HG03196 (cell line): ENCODE results near the gene MYT1.

Experiments
- ATAC-seq: cut with Tn5 transposase; IDR thresholded peaks from one replicate; pipeline ENCODE4 v1.9.1; 2021; ENCODE audit not compliant: unreplicated experiment

MYT1 gene

DNA sequence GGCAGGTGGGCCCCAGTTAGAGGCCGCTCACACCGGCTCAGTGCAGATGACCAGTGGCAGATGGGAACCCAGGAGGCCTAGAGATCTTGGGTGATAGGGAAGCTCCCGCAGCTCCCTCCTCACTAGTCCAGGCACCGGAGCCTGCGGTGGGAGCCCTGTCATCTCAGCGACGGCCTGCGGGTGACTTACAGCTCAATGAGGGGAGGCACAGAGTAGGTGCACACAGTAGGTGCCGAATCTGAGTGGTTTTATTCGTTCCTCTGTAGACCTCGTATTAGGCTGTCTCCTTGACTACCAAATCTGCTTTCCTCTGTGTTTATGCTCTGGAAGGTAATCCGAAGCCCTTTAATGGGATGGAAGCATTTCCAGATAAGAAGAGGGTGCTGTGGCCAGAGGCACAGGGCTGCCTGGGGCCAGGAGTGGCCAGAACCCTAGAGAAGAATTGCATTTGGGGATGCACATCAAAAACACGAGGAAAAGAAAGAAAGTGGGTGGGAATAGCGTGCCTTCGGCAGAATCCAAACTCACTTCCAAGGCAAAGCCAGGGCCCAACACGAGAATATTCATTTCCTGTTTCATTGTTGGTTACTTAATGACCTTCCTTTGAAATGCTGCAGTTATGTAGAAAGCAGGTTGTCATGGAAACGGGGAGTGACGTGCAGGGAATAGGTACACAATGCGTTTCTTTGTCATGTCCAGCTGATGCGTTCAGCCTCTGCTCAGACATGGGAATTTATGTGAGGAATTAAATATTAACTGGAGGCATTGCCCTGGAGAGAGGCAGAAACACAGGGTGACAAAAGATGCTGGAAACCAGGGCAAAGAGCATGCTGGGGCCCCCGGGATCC is 24.7 kb downstream of the MYT1 start:
- ATAC-seq: no peak

DNA sequence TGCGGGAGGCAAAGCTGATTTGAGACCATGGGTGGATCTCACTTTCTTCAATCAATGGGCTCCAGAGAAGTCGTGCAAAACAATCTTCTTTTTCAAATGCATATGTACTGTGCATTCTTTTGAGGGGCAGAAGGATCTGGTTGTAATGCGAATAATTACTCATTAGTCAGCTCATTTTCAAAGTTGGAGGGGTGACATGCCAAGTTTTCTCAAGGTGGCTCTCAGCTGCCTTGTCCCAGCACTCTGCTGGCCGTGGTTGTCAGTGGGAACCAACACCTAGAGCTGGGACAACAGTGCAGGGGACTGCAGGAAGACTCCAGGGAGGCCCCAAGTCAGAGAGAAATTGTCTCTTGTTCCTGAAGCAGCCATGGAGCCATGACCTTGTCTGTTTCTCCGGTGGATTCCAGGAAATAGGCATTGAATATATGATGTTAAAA is 25.3 kb downstream of the MYT1 start:
- no peak for ATAC-seq

DNA sequence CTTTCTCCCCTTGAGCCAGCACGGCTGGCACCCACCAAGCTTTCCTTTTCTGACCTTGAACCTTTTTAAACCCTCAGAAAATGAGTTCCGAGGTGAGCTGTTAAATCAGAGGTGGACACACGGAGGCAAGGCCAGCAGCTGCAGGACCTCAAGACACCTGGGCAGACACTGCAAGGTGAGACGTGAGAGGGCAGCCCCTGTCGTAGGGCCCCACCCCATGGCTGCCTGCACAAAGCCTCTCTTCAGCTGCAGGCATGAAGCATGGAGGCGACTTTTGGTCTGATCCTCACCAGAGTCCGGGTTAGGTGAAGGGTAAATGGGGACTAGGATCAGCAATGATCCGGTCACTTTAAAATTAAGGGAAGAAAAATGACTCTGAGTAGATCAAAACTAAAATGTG is 25.7 kb downstream of the MYT1 start:
- no peak for ATAC-seq

DNA sequence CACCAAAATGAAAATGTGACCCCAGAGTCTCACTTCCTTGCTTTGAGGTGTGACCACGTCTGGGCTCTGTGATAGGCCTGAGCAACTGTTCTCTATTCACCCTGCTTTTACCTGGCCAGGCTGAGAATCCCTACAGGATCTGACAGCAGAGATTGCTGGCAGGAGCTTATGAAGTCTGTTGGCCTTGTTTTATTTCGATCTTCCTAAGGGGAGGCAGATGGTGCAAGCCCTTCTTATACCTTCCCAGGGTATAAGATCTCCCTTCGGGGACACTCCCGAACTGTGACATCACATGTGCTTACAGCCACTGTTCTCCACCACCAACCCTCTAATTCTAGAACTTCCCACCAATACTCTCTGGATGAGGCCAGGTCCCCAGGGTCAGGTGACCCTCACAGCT is 26.8 kb downstream of the MYT1 start:
- no peak for ATAC-seq

DNA sequence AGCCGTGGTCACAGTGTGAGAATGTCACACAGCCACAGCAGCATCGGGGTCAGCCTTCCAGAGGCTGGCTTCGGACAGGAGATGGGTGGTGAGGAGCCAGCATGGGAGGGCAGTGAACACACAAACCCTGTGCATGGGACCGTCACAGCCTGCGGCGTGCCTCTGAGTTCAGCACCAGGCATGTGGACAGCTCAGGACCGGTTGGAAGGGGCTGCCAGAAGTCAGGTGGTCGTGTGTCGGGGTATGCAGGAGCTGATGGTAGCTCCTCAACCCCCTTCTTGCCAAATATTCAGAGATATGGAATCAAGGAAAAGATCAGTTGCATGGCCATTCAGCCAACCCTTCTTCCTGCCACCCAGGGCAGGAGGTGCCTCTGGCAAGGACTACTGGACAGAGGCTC is 28.2 kb downstream of the MYT1 start:
- ATAC-seq: no peak

DNA sequence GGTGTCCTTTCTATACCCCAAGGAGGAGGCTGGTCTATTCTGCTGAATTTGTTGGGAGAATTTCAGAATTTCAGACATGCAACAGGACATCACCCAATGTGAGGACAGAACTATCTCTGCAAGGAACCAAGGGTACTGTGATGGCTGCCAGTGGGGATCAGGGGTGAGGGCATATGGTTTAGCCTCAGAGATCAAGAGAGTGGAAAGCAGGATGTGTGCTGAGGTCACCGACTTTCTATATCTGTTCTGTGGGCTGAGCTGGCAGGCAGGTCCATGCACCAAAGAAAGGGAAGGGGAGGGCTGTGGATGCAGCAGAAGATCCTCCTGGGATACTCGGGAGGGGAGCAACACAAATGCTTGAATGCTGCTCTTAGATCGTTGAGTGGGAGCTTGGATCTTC is 28.8 kb downstream of the MYT1 start:
- ATAC-seq: no peak

DNA sequence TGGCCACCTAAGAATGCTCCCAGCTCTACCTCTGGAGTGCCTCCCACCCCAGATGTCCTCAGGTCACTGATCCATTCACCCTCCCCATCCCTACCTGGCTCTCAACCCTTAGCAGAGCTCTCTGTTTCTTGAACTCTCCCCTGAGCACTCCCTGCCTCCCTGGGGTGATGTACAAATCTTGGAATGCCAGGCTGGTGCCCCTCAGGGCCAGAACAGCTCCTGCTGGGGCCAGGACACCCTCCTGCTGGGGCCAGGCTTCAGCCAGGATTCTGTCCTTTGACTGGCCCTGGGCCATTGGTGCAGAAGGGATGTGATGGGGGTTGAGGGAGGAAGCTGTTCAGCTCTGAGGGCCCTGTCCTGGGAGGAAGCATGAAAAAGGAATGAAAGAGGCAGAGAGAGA is 30.0 kb downstream of the MYT1 start:
- ATAC-seq: no peak

DNA sequence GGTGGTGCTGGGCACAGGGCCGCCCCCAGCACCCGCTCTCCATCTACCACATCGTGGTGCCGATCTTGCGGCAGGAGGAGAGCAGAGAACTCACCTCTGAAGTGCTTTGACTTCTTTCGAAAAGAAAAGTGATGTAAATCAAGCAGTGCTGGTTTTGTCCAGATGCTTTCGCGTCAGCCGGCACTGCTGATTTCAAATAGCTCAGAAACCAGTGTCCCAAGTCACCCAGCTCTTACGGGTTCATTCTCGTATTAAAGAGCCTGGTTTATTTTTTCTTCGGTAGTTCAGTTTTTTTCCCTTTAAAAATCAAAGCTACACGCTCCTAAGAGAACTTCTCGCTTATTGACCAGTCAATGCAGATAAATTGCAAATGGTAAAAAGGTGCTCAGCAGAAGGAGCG is 32.1 kb downstream of the MYT1 start:
- no peak for ATAC-seq

DNA sequence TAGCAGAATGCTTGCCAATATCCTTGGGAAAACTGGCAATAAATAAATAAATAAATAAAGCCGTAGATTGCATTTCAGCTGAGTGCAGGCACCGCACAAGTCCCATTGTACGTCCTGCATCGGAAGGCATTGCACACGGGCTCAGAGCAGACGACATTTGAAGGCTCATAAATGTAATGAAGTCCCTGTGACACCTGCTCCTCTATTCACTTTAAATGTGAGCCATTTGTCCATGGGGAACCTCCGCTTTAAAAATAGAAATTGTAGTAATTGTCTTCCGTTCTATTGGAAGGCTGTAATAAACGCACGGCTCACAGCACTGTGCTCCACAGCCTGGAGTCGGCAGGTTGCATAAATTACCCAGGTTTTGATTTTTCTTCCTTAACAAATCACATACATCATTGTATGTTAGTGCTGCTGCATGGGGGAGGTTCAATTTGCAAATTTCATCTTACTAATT is 32.6 kb downstream of the MYT1 start:
- ATAC-seq: no peak

DNA sequence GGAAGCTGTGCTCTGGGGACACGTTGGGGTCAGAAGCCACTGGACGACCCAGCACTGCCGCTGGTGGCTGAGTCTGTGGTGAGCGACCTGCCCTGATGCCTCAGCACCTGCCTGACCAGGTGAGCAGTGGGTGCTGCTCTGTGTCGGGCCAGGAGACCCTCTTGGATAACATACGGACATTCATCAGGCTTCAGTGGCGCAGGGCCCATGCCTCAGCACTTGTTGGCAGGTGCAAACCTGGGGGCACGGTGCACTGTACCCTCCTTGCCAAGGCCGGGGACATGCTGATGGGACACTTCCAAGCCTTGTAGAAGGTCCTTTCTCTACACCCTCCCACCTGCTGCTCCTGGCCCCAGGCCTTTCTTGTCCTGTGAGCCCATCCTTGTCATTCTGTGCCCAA is 34.1 kb downstream of the MYT1 start:
- ATAC-seq: no peak

DNA sequence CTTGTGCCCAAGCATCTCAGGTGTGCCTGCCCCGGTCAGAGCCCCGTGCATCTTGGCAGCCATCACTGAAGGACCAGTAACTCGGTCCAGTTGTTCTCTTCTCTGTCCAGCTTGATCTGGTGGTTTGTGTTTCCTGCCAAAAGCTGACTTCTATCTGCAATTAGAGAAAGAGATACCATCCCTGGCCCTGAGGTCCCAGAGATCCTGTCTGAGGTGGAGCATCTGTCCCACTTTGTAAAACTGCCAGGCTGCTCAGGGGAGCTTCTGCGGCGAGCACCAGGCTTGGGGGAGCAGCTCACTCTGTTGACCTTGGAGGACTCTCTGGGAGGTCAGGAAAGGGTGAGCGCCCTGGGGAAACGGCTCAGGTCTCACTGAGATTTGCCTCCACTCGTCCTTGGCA is 35.1 kb downstream of the MYT1 start:
- ATAC-seq: no peak

DNA sequence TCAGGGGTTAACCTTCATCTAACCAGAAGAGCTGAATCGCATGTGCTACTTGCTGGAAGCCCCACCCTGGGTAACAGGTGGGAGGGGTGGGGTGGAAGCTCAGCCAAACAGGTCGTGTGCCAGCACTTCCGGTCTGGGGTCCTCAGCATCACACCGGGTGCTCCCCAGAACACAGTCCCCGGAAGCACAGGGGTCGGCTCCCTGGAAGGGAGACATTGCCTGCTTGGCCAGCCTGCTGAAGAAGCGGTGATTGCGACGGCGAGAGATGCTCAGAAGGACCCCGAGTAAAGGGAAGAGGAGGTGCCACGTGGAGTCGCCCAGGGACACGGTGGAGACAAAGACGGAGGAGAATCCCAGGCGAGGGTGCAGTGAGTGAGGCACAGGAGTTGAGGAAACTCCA is 36.5 kb downstream of the MYT1 start:
- ATAC-seq: no peak

DNA sequence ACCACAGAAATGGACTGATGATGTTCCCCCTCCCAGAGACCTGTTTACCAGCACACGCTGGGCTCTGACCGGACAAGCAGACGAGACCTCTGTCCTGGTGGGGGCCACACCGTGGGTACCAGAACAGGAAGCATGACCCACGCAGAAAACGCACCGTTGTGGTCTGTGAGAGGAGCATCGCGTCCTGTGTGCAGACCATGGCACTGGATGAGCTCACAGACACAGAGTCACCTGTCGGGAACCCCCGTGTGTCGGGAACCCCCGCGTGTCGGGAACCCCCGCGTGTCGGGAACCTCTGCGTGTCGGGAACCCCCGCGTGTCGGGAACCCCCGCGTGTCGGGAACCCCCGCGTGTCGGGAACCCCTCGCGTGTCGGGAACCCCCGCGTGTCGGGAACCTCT is 37.4 kb downstream of the MYT1 start:
- no peak for ATAC-seq

DNA sequence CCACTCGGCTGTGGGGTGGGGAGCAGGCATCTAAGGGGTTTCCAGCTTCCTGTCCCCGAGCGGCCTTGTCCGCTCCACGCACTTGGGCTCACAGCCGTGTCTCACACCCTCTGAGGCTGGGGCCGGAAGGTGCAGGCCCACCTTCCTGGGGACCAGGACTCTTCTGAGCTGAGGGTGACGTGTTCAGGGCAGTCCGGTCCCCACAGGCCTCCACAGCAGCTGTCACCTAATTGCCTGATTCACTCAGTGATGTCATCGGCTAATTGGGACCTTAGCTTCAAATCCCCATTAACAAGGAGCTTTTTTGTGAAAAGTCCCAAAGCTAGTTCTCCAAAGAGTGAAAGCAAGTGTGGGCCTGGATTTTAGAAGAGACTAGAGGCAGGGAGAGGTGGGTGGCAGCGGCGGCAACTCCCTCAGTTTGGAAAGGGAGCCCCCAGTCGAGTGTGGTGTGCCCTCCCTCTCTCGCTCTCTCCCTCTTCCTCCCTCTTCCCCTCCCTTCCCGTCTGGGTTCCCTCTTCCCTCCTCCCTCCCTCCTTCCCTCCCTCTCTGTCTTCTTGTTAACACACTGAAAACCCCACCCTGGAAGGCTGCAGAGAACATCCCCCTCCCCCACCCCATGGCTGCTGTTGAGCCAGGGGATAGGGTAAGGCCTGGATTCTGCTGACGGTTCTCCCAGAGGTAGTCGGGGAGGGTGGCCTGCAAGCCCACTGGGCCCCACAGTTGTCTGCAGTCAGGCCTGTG is 39.0 kb downstream of the MYT1 start:
- ATAC-seq: no peak

DNA sequence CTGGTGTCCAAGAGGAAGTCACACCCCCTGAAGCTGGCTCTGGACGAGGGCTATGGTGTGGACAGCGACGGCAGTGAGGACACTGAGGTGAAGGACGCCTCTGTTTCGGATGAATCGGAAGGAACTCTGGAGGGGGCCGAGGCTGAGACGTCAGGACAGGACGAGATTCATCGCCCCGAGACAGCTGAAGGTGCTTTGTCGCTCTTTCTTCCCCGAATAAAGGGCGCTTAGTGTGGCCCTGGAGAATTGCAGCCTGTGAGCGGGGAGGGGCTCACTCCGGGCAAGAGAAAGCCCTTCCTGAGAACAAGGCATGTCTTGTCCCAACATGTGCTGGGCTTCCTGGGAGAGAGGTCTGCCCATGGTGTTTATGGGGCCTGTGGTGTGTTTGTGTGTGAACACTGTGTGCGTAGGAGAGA is 41.4 kb downstream of the MYT1 start:
- no peak for ATAC-seq

DNA sequence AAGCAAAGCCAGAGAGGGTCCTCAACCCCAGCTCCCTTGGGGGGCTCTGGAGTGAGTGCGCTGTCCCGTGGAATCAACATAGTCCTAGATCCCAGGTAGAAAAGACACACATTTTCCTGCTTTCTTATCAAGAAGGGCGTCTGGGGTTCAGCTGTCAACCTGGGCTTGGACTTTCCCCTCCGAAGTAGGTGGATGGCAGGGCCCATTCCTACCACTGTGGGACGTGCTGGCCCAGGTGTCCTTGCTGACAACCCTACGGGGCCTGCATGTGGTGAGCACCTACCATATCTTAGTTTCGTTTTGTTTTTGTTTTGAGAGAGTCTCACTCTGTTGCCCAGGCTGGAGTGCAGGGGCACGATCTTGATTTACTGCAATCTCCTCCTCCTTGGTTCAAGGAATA is 42.4 kb downstream of the MYT1 start:
- no peak for ATAC-seq

DNA sequence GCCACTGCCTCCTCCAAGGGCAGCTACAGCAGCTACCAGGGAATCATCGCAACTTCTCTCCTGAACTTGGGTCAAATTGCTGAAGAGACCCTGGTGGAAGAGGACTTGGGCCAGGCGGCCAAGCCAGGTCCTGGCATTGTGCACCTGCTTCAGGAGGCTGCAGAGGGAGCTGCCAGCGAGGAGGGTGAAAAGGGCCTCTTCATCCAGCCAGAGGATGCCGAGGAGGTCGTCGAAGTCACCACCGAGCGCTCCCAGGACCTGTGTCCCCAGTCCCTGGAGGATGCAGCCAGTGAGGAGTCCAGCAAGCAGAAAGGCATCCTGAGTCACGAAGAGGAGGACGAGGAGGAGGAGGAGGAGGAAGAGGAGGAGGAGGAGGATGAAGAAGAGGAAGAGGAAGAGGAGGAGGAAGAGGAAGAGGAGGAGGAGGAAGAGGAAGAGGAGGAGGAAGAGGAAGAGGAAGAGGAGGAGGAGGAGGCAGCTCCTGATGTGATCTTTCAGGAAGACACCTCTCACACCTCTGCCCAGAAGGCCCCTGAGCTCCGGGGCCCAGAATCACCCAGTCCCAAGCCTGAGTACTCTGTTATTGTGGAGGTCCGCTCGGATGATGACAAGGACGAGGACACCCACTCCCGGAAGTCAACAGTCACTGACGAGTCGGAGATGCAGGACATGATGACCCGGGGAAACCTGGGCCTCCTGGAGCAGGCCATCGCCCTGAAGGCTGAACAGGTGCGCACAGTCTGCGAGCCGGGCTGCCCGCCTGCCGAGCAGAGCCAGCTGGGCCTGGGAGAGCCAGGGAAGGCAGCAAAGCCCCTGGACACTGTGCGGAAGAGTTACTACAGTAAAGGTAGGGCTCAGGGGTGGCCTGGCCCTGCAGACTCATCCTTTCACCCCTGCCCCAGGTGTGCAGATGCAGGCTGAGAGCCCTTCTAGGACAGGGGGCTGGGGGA is 43.7 kb downstream of the MYT1 start:
- no peak for ATAC-seq

DNA sequence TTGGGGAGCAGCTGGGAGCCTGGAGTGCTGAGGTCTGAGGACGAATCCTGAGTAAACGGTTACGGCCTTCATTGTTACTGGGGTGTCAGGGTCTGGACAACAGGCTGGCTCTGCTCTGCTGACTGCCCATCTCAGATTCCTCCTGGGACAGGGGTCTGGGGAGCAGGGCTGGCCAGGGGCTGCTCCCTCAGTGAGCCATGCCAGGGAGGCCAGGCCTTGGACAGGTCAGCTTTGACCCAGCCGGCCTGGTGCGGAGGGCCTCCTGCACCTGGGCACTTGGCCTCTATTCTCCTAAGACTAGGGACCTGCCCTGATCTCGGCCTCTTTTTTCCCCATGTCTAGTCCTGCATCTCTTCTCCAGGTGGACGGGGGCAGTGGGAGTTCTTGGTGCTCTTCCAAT is 44.9 kb downstream of the MYT1 start:
- no peak for ATAC-seq

DNA sequence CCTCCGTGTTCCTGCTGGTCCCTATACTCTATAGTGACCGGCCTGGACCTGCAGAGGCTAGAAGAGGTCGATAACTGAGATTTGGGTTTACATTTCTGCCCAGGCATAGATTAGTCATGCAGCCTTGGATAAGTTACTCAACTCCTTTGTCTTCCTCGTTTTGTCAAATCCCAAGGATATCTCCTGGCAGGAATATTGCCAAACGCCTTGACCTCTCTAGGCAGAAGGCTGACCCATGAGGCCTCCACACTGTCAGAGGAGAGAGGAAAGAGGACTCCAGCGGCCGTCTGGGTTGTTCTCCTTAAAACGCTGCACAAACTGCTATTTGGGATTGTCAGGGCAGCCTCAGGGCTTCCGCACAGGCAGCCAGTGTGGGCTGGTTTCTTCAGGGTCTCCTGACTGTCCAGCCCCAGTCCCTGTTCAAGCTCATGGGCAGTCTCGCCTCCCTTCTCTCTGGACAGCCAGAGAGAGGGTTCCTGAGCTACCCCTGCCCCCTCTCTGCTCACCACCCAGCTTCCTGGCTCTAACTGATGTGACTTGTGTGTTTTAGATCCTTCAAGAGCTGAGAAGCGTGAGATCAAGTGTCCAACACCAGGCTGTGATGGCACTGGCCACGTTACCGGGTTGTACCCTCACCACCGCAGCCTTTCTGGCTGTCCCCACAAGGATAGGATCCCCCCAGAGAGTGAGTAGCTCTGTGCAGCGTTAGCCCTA is 46.6 kb downstream of the MYT1 start:
- ATAC-seq: no peak

DNA sequence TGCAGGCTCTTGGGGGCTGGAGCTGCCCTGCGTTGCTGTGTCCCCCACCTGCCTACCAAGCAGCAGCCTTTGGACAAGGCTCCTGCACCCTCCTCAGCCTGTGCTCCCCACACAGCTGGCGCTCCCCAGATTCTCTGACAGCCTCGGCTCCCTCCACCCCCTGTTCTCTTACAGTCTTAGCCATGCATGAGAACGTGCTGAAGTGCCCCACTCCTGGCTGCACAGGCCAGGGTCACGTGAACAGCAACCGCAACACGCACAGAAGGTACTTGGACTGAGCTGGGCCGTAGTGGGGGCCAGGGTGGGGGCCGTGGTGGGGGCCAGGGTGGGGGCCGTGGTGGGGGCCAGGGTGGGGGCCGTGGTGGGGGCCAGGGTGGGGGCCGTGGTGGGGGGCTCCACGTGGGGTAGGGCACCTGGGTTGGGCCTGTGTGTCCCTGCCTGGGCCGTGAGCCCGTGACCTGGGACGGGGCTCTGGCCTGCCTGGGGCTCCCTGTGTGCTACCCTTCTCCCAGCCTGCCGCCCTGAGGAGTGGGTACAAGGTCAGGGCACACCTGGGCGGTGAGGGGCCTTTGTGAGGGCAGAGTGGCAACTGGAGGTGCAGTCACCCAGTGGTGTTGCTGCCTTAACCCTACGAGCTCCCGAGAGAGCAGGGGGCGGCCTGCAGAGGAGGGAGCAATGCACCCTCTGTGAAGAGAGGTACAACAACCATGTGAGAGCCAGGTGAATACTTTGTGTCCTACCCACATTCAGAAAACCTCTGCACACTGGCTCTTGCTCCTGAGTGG is 47.8 kb downstream of the MYT1 start:
- ATAC-seq: no peak
